SK-N-SH (cell line): ENCODE data around the gene RPS6KA5.

Experiments
- CTCF ChIP-seq: fragments of 200-600 bp; sonication (generic); IDR thresholded peaks from 2 replicates; pipeline ENCODE4 v1.6.1; 2017; ENCODE audit warnings: antibody characterized with exemption, mild to moderate bottlenecking, moderate library complexity
- EZH2phosphoT487 ChIP-seq: fragments of 200-600 bp; sonication (generic); IDR thresholded peaks from 2 replicates; pipeline ENCODE4 v1.6.1; 2017; ENCODE audit warnings: low read depth, mixed run types, mild to moderate bottlenecking, antibody characterized with exemption, moderate library complexity, borderline replicate concordance

- TF ChIP-seq CTCF (no peak), EZH2phosphoT487 (no peak)
These were observed 678 bp downstream of the RPS6KA5 start for GRCh38 chr14:91059576-91060350.
